Small intestine (tissue), 7 donors: Measurements from ENCODE around the gene ACAD9. TPM values are rescaled to one million over a fixed set of nuclear protein-coding genes. Genes with fewer than 3 reads are reported as not detected.

Source experiments
- DNase-seq, 2 donors: peaks; one replicate each; pipeline versions ENCODE4 v3.0.0 to v3.0.0-alpha.2; 2013
- FAIRE-seq: peaks from 2 replicates; lab custom pipeline; 2012; peaks lifted over from hg19 to GRCh38; lab: Jason Lieb, UNC
- H3K27ac ChIP-seq, 3 donors: one replicate each; pipeline ENCODE4 v1.5.1; 2013; ENCODE audit warnings: low read length in 2 of 3, mild to moderate bottlenecking in 2 of 3, control low read depth in 1 of 3, inconsistent platforms in 1 of 3, low read depth in 1 of 3, moderate library complexity in 1 of 3
- H3K27me3 ChIP-seq, 3 donors: one replicate each; pipeline ENCODE4 v1.6.1; 2013; ENCODE audit warnings: low read length in 3 of 3, inconsistent platforms in 1 of 3; ENCODE audit not compliant: control insufficient read depth in 3 of 3, insufficient read depth in 3 of 3
- H3K36me3 ChIP-seq, 3 donors: one replicate each; pipeline ENCODE4 v1.6.1; 2013; ENCODE audit warnings: low read length in 3 of 3, inconsistent platforms in 1 of 3, low read depth in 1 of 3, mild to moderate bottlenecking in 1 of 3, moderate library complexity in 1 of 3; ENCODE audit not compliant: control insufficient read depth in 3 of 3, insufficient read depth in 2 of 3
- H3K4me1 ChIP-seq, 3 donors: one replicate each; pipeline ENCODE4 v1.6.1; 2013; ENCODE audit warnings: low read length in 2 of 3, inconsistent platforms in 1 of 3, low read depth in 1 of 3, mild to moderate bottlenecking in 1 of 3, moderate library complexity in 1 of 3; ENCODE audit not compliant: control insufficient read depth in 3 of 3, insufficient read depth in 2 of 3
- H3K4me3 ChIP-seq, 3 donors: one replicate each; pipeline ENCODE4 v1.5.1; 2013; ENCODE audit warnings: low read length in 3 of 3, control low read depth in 1 of 3, inconsistent platforms in 1 of 3, low read depth in 1 of 3, mild to moderate bottlenecking in 1 of 3, moderate library complexity in 1 of 3
- H3K9me3 ChIP-seq, 2 donors: one replicate each; pipeline ENCODE4 v1.6.1; 2013; ENCODE audit warnings: low read depth in 1 of 2, low read length in 1 of 2; ENCODE audit not compliant: control insufficient read depth in 2 of 2, insufficient read depth in 1 of 2
- WGBS, 3 donors: extraction: QIAGEN DNeasy Blood & Tissue Kit; methylation state at CpG; one replicate each; pipeline ENCODE4 v1.1.7; 2013; 5-methylcytosine and 5-hydroxymethylcytosine counted together
- polyA plus RNA-seq, 4 donors: library from polyadenylated mRNA; stranded (reverse) in 3 of 4; unstranded in 1 of 4; fragments of 200-250 nt in 3 of 4; fragments of 120-200 nt in 1 of 4; gene quantifications; one replicate each; pipeline versions ENCODE4 v1.2.1 to v1.2.3, GENCODE V29; 2013
- donor health status: healthy with polysubstance abuse.
- donor health status: control.
- donor health status: control.
- donor health status: Bipolar disorder and iron deficiency.
- donor health status: healthy.

ACAD9 gene
- polyA plus RNA-seq, 4 donors = 17.3 to 30.7 (median 25.0) TPM

GRCh38 chr3:128853826-128854225 lies 25.6 kb upstream of the ACAD9 start:
- H3K4me3 ChIP-seq = no peak overlapping the region
- H3K27me3 ChIP-seq = no peaks in the 10 kb centered on the region
- FAIRE-seq (no peak), DNase-seq (no peak)
- H3K36me3 ChIP-seq = peaks cover 0 to under 1% (median 0%) of the 10 kb centered on the region in 3 donors
- WGBS, 3 donors = 91 to 96% (median 93%) methylated on average over 5 of the region's 5 CpGs
- no peak overlapping the region for H3K27ac ChIP-seq
- H3K9me3 ChIP-seq = peaks cover 0 to 57% of the 10 kb centered on the region in 2 donors
- no peaks in the 10 kb centered on the region for H3K4me1 ChIP-seq

GRCh38 chr3:128854475-128854874 lies 24.9 kb upstream of the ACAD9 start:
- H3K27me3 ChIP-seq = no peaks in the 10 kb centered on the region
- H3K4me1 ChIP-seq = no peaks in the 10 kb centered on the region
- FAIRE-seq (no peak), DNase-seq (no peak)
- peaks cover 0 to 2% (median 0%) of the 10 kb centered on the region in 3 donors for H3K36me3 ChIP-seq
- H3K4me3 ChIP-seq = no peak overlapping the region
- H3K27ac ChIP-seq = no peak overlapping the region
- peaks cover 3 to 63% of the 10 kb centered on the region in 2 donors for H3K9me3 ChIP-seq
- 73 to 96% (median 94%) methylated on average over 3 of the region's 3 CpGs for WGBS, 3 donors

GRCh38 chr3:128855569-128855968 lies 23.9 kb upstream of the ACAD9 start:
- Histone ChIP-seq H3K27ac (no peak overlapping the region), H3K27me3 (no peaks in the 10 kb centered on the region), H3K9me3 (peaks cover 4 to 74% of the 10 kb centered on the region in 2 donors), H3K4me1 (no peaks in the 10 kb centered on the region), H3K36me3 (peaks cover 0 to 4% (median 0%) of the 10 kb centered on the region in 3 donors), H3K4me3 (no peak overlapping the region)
- 60 to 84% (median 63%) methylated on average over 4 of the region's 4 CpGs for WGBS, 3 donors
- DNase-seq (no peak), FAIRE-seq (no peak)

- 18 to 60% (median 57%) methylated on average over 3 of the region's 3 CpGs for WGBS, 3 donors
- FAIRE-seq (no peak), DNase-seq (peak; percentile 35 to 95)
- Histone ChIP-seq H3K4me3 (no peak overlapping the region), H3K27me3 (no peaks in the 10 kb centered on the region), H3K27ac (peak overlapping the region; percentile 17 to 77 (median 70)), H3K9me3 (peaks cover 4 to 83% of the 10 kb centered on the region in 2 donors), H3K36me3 (peaks cover 0 to 4% (median 0%) of the 10 kb centered on the region in 3 donors), H3K4me1 (no peaks in the 10 kb centered on the region)
Observed at GRCh38 chr3:128858167-128858566, 21.3 kb upstream of the ACAD9 start.

GRCh38 chr3:128859630-128860029 lies 19.8 kb upstream of the ACAD9 start:
- WGBS, 3 donors = 82 to 93% (median 87%) methylated on average over 6 of the region's 6 CpGs
- Histone ChIP-seq H3K27ac (no peak overlapping the region), H3K27me3 (no peaks in the 10 kb centered on the region), H3K36me3 (peaks cover 0 to 4% (median 0%) of the 10 kb centered on the region in 3 donors), H3K9me3 (peaks cover 4 to 68% of the 10 kb centered on the region in 2 donors), H3K4me3 (no peak overlapping the region), H3K4me1 (no peaks in the 10 kb centered on the region)
- no peak for DNase-seq
- FAIRE-seq = no peak

- Histone ChIP-seq H3K4me1 (no peaks in the 10 kb centered on the region), H3K36me3 (peaks cover 0 to 4% (median 0%) of the 10 kb centered on the region in 3 donors), H3K4me3 (no peak overlapping the region), H3K9me3 (peaks cover 4 to 50% of the 10 kb centered on the region in 2 donors), H3K27ac (no peak overlapping the region), H3K27me3 (no peaks in the 10 kb centered on the region)
- DNase-seq (no peak), FAIRE-seq (no peak)
- WGBS, 3 donors = 79 to 91% (median 89%) methylated on average over 6 of the region's 6 CpGs
Observed at GRCh38 chr3:128861491-128861890, 17.9 kb upstream of the ACAD9 start.

GRCh38 chr3:128863560-128863959 lies 15.9 kb upstream of the ACAD9 start:
- 58 to 93% (median 77%) methylated on average over 3 of the region's 3 CpGs for WGBS, 3 donors
- Histone ChIP-seq H3K27me3 (no peaks in the 10 kb centered on the region), H3K4me1 (no peaks in the 10 kb centered on the region), H3K4me3 (no peak overlapping the region), H3K36me3 (peaks cover 0 to 4% (median 0%) of the 10 kb centered on the region in 3 donors), H3K27ac (no peak overlapping the region), H3K9me3 (peaks cover 4 to 32% of the 10 kb centered on the region in 2 donors)
- FAIRE-seq = no peak
- DNase-seq = no peak

GRCh38 chr3:128864351-128864811 lies 15.0 kb upstream of the ACAD9 start:
- no peaks in the 10 kb centered on the region for H3K4me1 ChIP-seq
- no peak overlapping the region for H3K4me3 ChIP-seq
- peaks cover 0 to 2% (median 0%) of the 10 kb centered on the region in 3 donors for H3K36me3 ChIP-seq
- H3K27ac ChIP-seq = no peak overlapping the region
- no peak for DNase-seq
- H3K27me3 ChIP-seq = no peaks in the 10 kb centered on the region
- no peak for FAIRE-seq
- WGBS, 3 donors = 58 to 79% (median 63%) methylated on average over 11 of the region's 11 CpGs
- H3K9me3 ChIP-seq = peaks cover 2 to 24% of the 10 kb centered on the region in 2 donors
